ENCODE measurements around the gene PCDH18. TPM values are rescaled to one million over a fixed set of nuclear protein-coding genes. Genes with fewer than 3 reads are reported as not detected.

The PCDH18 gene
- total RNA-seq, 1 donor from 2014 or later: 127 TPM

GRCh38 chr4:137558951-137559350, 26.7 kb upstream of the PCDH18 start:
- Mint-ChIP-seq H3K27me3 (ENCODE audit: low read depth) (no peaks in the 10 kb centered on the region), H3K27ac (no peak overlapping the region), H3K9me3 (peaks cover 10% of the 10 kb centered on the region), H3K4me1 (no peaks in the 10 kb centered on the region), H3K4me3 (no peak overlapping the region), H3K36me3 (peaks cover 1% of the 10 kb centered on the region)
- no peak for DNase-seq (ENCODE audit: low spot score in 2 of 2, unreplicated experiment in 2 of 2)
- TF ChIP-seq CTCF (IDR thresholded peaks at IDR 0.05; ENCODE audit: unreplicated experiment): no peak

GRCh38 chr4:137545461-137545861, 13.2 kb upstream of the PCDH18 start:
- Mint-ChIP-seq H3K27ac (no peak overlapping the region), H3K9me3 (no peaks in the 10 kb centered on the region), H3K4me1 (peaks cover 39% of the 10 kb centered on the region), H3K4me3 (no peak overlapping the region), H3K36me3 (no peaks in the 10 kb centered on the region), H3K27me3 (ENCODE audit: low read depth) (no peaks in the 10 kb centered on the region)
- no peak for DNase-seq (ENCODE audit: low spot score in 2 of 2, unreplicated experiment in 2 of 2)
- no peak for TF ChIP-seq CTCF (IDR thresholded peaks at IDR 0.05; ENCODE audit: unreplicated experiment)

- Mint-ChIP-seq H3K27me3 (ENCODE audit: low read depth) (no peaks in the 10 kb centered on the region), H3K9me3 (no peaks in the 10 kb centered on the region), H3K4me1 (peaks cover 38% of the 10 kb centered on the region), H3K4me3 (no peak overlapping the region), H3K27ac (no peak overlapping the region), H3K36me3 (no peaks in the 10 kb centered on the region)
- DNase-seq (ENCODE audit: low spot score in 2 of 2, unreplicated experiment in 2 of 2): no peak
- no peak for TF ChIP-seq CTCF (IDR thresholded peaks at IDR 0.05; ENCODE audit: unreplicated experiment)
Observed at GRCh38 chr4:137543648-137544047, 11.4 kb upstream of the PCDH18 start.

- H3K4me1 Mint-ChIP-seq: peaks cover 36% of the 10 kb centered on the region
- no peak for TF ChIP-seq CTCF (IDR thresholded peaks at IDR 0.05; ENCODE audit: unreplicated experiment)
- H3K9me3 Mint-ChIP-seq: no peaks in the 10 kb centered on the region
- H3K4me3 Mint-ChIP-seq: no peak overlapping the region
- no peaks in the 10 kb centered on the region for H3K27me3 Mint-ChIP-seq (ENCODE audit: low read depth)
- DNase-seq (ENCODE audit: low spot score in 2 of 2, unreplicated experiment in 2 of 2): no peak
- no peaks in the 10 kb centered on the region for H3K36me3 Mint-ChIP-seq
- H3K27ac Mint-ChIP-seq: no peak overlapping the region
Observed at GRCh38 chr4:137543198-137543597, 10.9 kb upstream of the PCDH18 start.

- H3K27me3 Mint-ChIP-seq (ENCODE audit: low read depth): no peaks in the 10 kb centered on the region
- DNase-seq (ENCODE audit: low spot score in 2 of 2, unreplicated experiment in 2 of 2): no peak
- peaks cover 36% of the 10 kb centered on the region for H3K4me1 Mint-ChIP-seq
- H3K4me3 Mint-ChIP-seq: no peak overlapping the region
- H3K27ac Mint-ChIP-seq: peak overlapping the region; percentile 83
- H3K9me3 Mint-ChIP-seq: peaks cover 1% of the 10 kb centered on the region
- TF ChIP-seq CTCF (IDR thresholded peaks at IDR 0.05; ENCODE audit: unreplicated experiment): no peak
- no peaks in the 10 kb centered on the region for H3K36me3 Mint-ChIP-seq
Observed at GRCh38 chr4:137541876-137542646, 9.8 kb upstream of the PCDH18 start.
